Occipital lobe (tissue), 2 donors: ENCODE results near the gene GNRH2. TPM values are rescaled to one million over a fixed set of nuclear protein-coding genes. Genes with fewer than 3 reads are reported as not detected.
"Not testable (repeated sequence)": the region's sequence is repeated elsewhere in the genome, so short reads cannot be mapped to it uniquely, and the experiment has no call there.

Source experiments
- DNase-seq: peaks from one replicate; lab custom pipeline; 2025; lab: John Stamatoyannopoulos, UW
- total RNA-seq: library from RNA; depleted of rRNA; stranded (reverse); fragments of >200 nt; gene quantifications from one replicate; pipeline ENCODE4 v1.2.3, GENCODE V29; 2014

The GNRH2 gene
- total RNA-seq, 1 donor from 2014 or later = not detected

DNA sequence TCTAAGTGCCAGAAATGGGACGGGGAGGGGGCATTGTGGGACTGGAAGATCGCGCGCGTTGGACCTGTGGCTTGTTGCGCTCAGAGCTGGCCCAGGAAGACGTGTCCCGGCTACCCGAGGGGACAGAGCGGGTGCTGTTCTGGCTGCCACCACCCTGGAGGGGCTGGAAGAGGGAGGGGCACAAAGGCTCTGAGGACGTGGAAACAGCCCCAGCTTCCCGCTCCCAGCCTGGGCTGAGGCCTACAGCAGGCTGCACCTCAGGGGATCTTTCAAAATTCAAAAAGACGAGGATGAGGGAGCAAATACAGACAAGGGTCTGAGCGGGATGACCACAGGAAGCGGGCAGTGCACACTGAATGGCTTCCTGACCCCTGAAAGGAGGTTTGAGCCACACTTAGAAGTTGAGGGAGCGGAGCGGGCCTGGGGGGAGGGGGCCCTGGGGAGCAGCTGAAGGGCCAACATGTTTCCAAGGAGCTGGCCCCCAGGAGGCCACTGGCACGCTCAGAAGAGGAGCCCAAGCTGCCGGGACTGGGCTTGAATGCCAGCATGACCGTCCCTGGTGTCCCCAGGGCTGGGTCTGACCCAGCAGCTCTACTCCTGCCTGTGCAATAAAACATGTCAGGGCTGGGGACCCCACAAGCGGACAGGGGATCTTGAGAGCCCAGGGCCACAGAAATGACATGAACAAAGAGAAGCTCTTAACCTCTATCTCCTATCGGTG is 29.3 kb downstream of the GNRH2 start:
- no peak for DNase-seq

DNA sequence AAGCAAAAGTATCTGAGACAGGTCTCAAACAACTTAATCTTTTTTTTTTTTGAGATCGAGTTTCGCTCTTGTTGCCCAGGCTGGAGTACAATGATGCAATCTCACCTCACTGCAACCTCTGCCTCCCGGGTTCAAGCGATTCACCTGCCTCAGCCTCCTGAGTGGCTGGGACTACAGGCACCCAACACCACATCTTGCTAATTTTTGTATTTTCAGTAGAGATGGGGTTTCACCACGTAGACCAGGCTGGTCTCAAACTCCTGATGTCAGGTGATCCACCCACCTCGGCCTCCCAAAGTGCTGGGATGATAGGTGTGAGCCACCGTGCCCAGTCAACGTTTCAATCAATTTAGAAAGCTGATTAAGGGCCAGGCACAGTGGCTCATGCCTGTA is 29.8 kb downstream of the GNRH2 start:
- not testable (repeated sequence) for DNase-seq

- DNase-seq = no peak
Measured at GRCh38 chr20:3074812-3075211, 31.4 kb downstream of the GNRH2 start.

GRCh38 chr20:3075315-3075714 is 31.9 kb downstream of the GNRH2 start:
- DNase-seq = not testable (repeated sequence)

DNA sequence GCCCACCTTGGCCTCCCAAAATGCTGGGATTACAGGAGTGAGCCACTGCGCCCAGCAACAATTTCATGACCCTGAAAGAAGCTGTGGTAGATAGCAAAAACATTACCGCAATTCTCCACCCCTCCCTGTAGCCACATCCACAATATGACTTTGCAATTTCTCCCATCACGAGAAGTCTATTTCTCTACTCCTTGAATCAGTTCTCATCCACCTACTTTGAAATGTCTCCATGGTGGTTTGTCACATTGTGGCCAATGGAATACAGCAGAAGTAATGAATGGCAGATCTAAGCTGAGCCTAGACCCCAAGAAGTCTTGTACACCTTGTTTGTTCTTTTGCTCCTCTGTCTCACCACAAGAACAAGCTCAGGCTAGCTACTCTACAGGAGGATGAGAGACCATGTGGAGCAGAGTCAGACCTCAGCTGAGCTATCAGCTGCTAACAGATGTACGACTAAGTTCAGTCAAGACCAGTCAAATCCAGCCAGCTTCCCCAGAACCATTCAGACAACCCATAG is 34.3 kb downstream of the GNRH2 start:
- no peak for DNase-seq

- DNase-seq = no peak
Measured at GRCh38 chr20:3080939-3081388, 37.5 kb downstream of the GNRH2 start.

- DNase-seq = no peak
Measured at GRCh38 chr20:3081641-3082040, 38.2 kb downstream of the GNRH2 start.

- no peak for DNase-seq
Measured at GRCh38 chr20:3082306-3082951, 39.0 kb downstream of the GNRH2 start.

DNA sequence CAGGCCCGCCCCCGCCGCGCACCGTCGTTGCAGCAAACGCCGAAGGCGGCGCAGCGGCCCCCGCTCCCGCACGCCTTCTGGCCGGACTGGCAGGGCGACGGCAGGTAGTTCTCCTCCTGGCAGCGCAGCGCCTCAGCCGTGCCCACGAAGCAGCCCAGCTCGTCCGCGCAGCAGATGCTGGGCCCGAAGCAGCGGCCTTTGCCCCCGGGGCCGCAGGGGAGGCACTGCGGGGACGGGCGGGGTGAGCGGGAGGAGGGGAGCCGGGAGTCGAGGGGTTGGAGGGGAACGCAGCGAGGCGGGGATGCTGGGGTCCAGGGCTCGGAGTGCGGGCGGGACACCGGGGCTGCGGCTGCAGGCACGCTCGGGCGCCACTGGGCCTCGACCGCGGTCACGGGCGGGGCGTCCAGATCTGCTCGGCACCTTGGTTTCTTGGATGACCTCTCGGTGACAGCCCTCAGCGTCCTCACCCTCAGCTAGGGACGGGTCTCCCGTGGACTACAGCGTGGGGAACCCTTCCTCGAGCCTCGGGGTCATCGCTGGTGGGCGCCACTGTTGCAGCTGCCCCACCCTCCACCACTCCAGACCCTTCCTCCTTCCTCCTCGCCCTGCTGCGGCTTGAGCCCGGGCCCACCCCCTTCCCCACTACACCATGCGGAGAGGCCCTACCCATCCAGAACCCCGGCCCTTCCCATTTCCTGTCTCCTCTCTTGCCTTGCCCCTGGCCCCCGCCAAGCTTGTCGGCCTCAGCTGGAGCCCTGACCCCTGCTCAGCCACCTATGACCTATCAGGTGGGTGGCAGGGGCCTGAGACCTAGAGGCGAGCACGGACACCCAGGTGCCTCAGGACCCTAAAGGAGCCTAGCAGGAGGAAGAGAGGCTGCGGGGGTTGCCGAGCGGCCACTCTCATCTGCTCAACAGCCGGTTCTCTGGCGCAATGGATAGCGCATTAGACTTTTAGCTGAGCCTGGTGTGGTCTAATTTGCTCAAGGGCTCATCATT is 39.8 kb downstream of the GNRH2 start:
- DNase-seq = no peak

GRCh38 chr20:3084283-3084985 is 41.0 kb downstream of the GNRH2 start, which contains the start of gene AVP:
Gene AVP (minus strand): TSS chr20:3084724. CDS start chr20:3084674, 50 bp downstream.
- DNase-seq = no peak

- no peak for DNase-seq
Measured at GRCh38 chr20:3084986-3085360, 41.6 kb downstream of the GNRH2 start.

GRCh38 chr20:3085571-3086072 is 42.2 kb downstream of the GNRH2 start:
- no peak for DNase-seq

- no peak for DNase-seq
Measured at GRCh38 chr20:3088031-3088430, 44.6 kb downstream of the GNRH2 start.

GRCh38 chr20:3090565-3090964 is 47.1 kb downstream of the GNRH2 start:
- no peak for DNase-seq

GRCh38 chr20:3092611-3093379 is 49.4 kb downstream of the GNRH2 start:
- no peak for DNase-seq

DNA sequence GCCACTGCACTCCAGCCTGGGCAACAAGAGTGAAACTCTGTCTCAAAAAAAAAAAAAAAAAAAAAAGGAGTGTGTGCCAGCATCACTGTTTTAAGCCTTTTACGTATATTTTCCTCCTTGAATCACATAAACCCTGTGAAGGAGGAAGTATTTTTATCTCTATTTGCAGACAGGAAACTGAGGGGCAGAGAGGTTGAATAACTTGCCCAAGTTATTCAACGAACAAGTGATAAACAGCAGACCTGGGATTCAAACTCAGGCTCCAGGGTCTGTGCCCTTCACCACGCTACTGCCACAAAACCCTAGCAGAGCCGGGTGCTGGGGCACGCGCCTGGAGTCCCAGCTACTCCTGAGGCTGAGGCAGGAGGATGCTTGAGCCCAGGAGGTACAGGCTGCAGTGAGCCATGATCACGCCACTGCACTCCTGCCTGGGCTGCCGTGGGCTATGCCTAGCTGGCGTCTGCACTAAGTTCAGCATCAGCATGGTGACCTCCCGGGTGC is 50.5 kb downstream of the GNRH2 start:
- no peak for DNase-seq

- DNase-seq = no peak
Measured at GRCh38 chr20:3094848-3095629, 51.6 kb downstream of the GNRH2 start.
